Measurements from ENCODE around the gene KRTAP24-1. TPM values are rescaled to one million over a fixed set of nuclear protein-coding genes. Genes with fewer than 3 reads are reported as not detected.

The KRTAP24-1 gene
- total RNA-seq, 1 donor from 2014 or later, result not detected

- no peak for TF ChIP-seq CTCF (IDR thresholded peaks at IDR 0.05)
- H3K36me3 ChIP-seq, result no peaks in the 10 kb centered on the region
- no peak overlapping the region for H3K4me3 ChIP-seq
- no peaks in the 10 kb centered on the region for H3K27me3 ChIP-seq
- intact Hi-C loops (cut with DNase I), result no loop called here
- no peaks in the 10 kb centered on the region for H3K9me3 ChIP-seq
- no peak for DNase-seq (ENCODE audit: extremely low spot score in 2 of 2)
- no peak overlapping the region for H3K27ac ChIP-seq
- no peaks in the 10 kb centered on the region for H3K4me1 ChIP-seq
Measured at GRCh38 chr21:30251781-30252180, 31.0 kb downstream of the KRTAP24-1 start.

GRCh38 chr21:30249936-30250335, 32.8 kb downstream of the KRTAP24-1 start:
- no peak overlapping the region for H3K27ac ChIP-seq
- DNase-seq (ENCODE audit: extremely low spot score in 2 of 2), result no peak
- no peaks in the 10 kb centered on the region for H3K36me3 ChIP-seq
- intact Hi-C loops (cut with DNase I), result no loop called here
- H3K27me3 ChIP-seq, result no peaks in the 10 kb centered on the region
- no peaks in the 10 kb centered on the region for H3K9me3 ChIP-seq
- H3K4me3 ChIP-seq, result no peak overlapping the region
- no peak for TF ChIP-seq POLR2AphosphoS5 (IDR thresholded peaks at IDR 0.05; ENCODE audit: insufficient read depth in 1 of 2, low read depth in 1 of 2)
- no peak for TF ChIP-seq POLR2A (IDR thresholded peaks at IDR 0.05)
- no peak for TF ChIP-seq CTCF (IDR thresholded peaks at IDR 0.05)
- no peaks in the 10 kb centered on the region for H3K4me1 ChIP-seq

GRCh38 chr21:30248844-30249243, 33.9 kb downstream of the KRTAP24-1 start:
- Histone ChIP-seq H3K9me3 (no peaks in the 10 kb centered on the region), H3K4me3 (no peak overlapping the region), H3K36me3 (no peaks in the 10 kb centered on the region), H3K27me3 (no peaks in the 10 kb centered on the region), H3K27ac (no peak overlapping the region), H3K4me1 (no peaks in the 10 kb centered on the region)
- DNase-seq (ENCODE audit: extremely low spot score in 2 of 2), result no peak
- TF ChIP-seq POLR2A (IDR thresholded peaks at IDR 0.05), result no peak
- TF ChIP-seq CTCF (IDR thresholded peaks at IDR 0.05), result no peak
- no peak for TF ChIP-seq POLR2AphosphoS5 (IDR thresholded peaks at IDR 0.05; ENCODE audit: insufficient read depth in 1 of 2, low read depth in 1 of 2)
- intact Hi-C loops (cut with DNase I), result no loop called here

- no peak for DNase-seq (ENCODE audit: extremely low spot score in 2 of 2)
- no peak overlapping the region for H3K27ac ChIP-seq
- no peaks in the 10 kb centered on the region for H3K36me3 ChIP-seq
- intact Hi-C loops (cut with DNase I), result no loop called here
- H3K4me3 ChIP-seq, result no peak overlapping the region
- no peaks in the 10 kb centered on the region for H3K4me1 ChIP-seq
- no peaks in the 10 kb centered on the region for H3K9me3 ChIP-seq
- no peaks in the 10 kb centered on the region for H3K27me3 ChIP-seq
- TF ChIP-seq CTCF (IDR thresholded peaks at IDR 0.05) (no peak), POLR2A (IDR thresholded peaks at IDR 0.05) (no peak), POLR2AphosphoS5 (IDR thresholded peaks at IDR 0.05; ENCODE audit: insufficient read depth in 1 of 2, low read depth in 1 of 2) (no peak)
Measured at GRCh38 chr21:30245061-30245460, 37.7 kb downstream of the KRTAP24-1 start.

GRCh38 chr21:30243691-30244090, 39.1 kb downstream of the KRTAP24-1 start:
- no peaks in the 10 kb centered on the region for H3K9me3 ChIP-seq
- H3K27me3 ChIP-seq, result no peaks in the 10 kb centered on the region
- H3K4me3 ChIP-seq, result no peak overlapping the region
- H3K4me1 ChIP-seq, result no peaks in the 10 kb centered on the region
- intact Hi-C loops (cut with DNase I), result no loop called here
- no peak for TF ChIP-seq POLR2AphosphoS5 (IDR thresholded peaks at IDR 0.05; ENCODE audit: insufficient read depth in 1 of 2, low read depth in 1 of 2)
- TF ChIP-seq CTCF (IDR thresholded peaks at IDR 0.05), result no peak
- no peak for TF ChIP-seq POLR2A (IDR thresholded peaks at IDR 0.05)
- H3K27ac ChIP-seq, result no peak overlapping the region
- H3K36me3 ChIP-seq, result no peaks in the 10 kb centered on the region
- DNase-seq (ENCODE audit: extremely low spot score in 2 of 2), result no peak

Data from vagina (tissue), 2 donors.